ENCODE measurements around the gene ZSWIM3.
"Not testable (repeated sequence)": the region's sequence is repeated elsewhere in the genome, so short reads cannot be mapped to it uniquely, and the experiment has no call there.

ZSWIM3 gene

DNA sequence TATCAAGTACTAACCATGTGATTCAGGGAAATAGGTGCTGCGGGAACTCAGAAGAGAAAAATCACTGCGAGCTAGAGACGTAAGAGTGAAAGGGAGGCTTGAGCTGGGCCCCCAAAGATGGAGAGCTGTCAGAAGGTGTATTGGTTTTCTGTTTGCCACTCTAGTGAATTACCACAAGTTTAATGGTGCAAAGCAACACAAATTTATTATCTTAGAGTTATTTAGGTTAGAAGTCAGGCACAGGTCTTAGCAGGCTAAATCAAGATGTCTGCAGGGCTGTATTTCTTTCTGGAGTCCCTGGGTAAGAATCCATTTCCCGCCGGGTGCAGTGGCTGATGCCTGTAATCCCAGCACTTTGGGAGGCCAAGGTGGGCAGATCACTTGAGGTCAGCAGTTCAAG, 2.5 kb downstream of the ZSWIM3 start:
- in situ Hi-C loops (cut with MboI; ENCODE audit: low sequenced_read_pairs), result no loop called here
- Histone ChIP-seq H3K9me3 (no peaks in the 10 kb centered on the region), H3K36me3 (replicated peaks) (0 out of 2 replicates have a peak, but pooled peaks cover 3% of the 10 kb centered on the region), H3K4me1 (peaks cover 17% of the 10 kb centered on the region), H3K4me3 (no peak overlapping the region), H3K27me3 (ENCODE audit: low read depth) (no peaks in the 10 kb centered on the region)
- no peak for DNase-seq (ENCODE audit: low spot score in 2 of 2)

DNA sequence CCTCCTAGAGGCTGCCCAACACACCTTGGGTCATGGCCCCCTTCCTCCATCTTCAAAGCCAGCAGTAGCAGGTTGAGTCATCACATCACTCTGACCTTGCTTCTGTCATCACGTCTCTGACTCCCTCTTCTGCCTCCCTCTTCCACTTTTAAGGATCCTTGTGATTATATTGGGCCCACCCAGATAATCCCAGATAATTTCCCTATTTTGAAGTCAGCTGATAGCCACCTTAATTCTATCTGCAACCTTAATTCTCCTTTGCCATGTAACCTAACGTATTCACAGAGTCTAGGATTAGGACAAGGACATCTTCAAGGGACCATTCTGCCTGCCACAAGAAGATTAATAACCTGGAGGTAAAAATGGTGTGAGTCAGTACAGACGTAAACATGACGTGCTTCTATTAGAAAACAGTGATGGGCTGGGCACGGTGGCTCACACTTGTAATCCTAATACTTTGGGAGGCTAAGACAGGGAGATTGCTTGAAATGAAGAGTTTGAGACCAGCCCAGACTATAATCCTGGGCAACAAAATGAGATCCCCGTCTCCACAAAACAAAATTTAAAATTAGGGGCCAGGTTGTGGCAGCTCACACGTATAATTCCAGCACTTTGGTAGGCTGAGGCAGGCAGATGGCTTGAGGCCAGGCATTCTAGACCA, 3.3 kb downstream of the ZSWIM3 start:
- Histone ChIP-seq H3K27me3 (ENCODE audit: low read depth) (no peaks in the 10 kb centered on the region), H3K9me3 (no peaks in the 10 kb centered on the region), H3K4me1 (peaks cover 21% of the 10 kb centered on the region), H3K36me3 (replicated peaks) (no peaks in the 10 kb centered on the region), H3K4me3 (no peak overlapping the region)
- in situ Hi-C loops (cut with MboI; ENCODE audit: low sequenced_read_pairs), result no loop called here
- DNase-seq (ENCODE audit: low spot score in 2 of 2), result no peak

DNA sequence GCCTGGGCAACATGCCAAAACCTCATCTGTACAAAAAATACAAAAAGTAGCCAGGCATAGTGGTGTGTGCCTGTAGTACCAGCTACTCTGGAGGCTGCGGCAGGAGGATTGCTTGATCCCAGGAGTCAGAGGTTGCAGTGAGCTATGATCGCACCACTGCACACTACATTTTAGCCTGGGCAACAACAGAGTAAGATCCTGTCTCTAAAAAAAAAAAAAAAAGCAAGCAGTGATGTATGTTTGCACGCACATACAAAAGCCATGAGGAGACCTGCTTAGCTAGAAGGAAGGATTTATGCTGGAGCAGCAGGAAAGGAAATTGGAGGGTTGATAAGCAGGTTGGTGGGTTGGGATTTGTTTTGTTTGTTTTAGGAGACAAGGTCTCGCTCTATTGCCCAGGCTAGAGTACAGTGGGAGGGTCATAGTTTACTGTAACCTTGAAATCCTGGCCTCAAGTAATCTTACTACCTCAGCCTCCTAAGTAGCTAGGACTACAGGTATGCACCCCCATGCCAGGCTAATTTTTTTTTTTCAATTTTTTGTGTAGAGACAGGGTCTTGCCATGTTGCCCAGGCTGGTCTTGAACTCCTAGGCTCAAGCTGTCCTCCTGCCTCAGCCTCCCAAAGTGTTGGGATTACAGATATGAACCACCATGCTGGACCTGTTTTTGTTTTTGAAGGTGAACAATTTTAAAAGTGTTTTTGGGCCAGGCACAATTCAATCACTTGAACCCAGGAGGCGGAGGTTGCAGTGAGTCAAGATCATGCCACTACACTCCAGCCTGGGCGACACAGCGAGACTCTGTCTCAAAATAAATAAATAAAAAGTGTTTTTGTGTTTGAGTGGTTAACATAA, 4.0 kb downstream of the ZSWIM3 start:
- in situ Hi-C loops (cut with MboI; ENCODE audit: low sequenced_read_pairs), result no loop called here
- H3K9me3 ChIP-seq, result no peaks in the 10 kb centered on the region
- H3K27me3 ChIP-seq (ENCODE audit: low read depth), result no peaks in the 10 kb centered on the region
- DNase-seq (ENCODE audit: low spot score in 2 of 2), result peak in 1 of 2 experiments; percentile 49
- no peak overlapping the region for H3K4me3 ChIP-seq
- H3K4me1 ChIP-seq, result peaks cover 25% of the 10 kb centered on the region
- H3K36me3 ChIP-seq (replicated peaks), result no peaks in the 10 kb centered on the region

DNA sequence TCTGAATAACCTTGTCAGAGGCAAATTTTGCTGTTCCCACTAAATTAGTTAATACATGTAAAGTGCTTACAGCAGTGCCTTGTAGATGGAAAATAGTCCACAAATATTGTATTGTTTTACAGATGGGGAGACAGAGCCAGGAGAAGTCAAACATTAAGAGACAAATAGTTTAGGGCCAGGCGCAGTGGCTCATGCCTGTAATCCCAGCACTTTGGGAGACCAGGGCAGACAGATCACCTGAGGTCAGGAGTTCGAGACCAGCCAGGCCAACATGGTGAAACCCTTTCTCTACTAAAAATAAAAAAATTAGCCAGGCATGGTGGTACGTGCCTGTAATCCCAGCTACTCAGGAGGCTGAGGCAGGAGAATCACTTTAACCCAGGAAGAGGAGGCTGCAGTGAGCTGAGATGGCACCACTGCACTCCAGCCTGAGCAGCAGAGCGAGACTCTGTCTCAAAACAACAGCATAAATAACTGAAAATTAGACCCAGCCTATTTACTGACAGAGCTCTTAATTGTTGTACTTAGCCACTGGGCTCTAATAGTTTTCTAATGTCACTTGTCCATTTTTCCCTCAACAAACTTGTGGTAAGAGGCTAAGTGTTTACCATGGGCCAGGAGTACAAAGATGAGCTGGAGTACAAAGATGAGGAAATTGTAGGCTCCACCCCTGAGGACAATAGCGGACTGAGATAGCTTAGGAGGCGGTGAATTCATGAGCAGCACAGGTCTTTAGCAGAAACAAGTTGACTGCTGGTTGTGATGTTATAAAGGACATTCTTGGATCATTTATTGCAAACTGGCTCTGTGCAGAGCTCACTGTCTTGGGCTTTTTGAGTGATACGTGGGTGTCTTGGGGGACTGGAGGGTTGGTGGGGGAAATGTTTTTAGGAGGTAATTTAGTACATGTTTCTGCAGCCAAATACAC, 6.4 kb downstream of the ZSWIM3 start:
- Histone ChIP-seq H3K27me3 (ENCODE audit: low read depth) (no peaks in the 10 kb centered on the region), H3K36me3 (replicated peaks) (no peaks in the 10 kb centered on the region), H3K4me1 (peaks cover 13% of the 10 kb centered on the region), H3K9me3 (no peaks in the 10 kb centered on the region), H3K4me3 (no peak overlapping the region)
- DNase-seq (ENCODE audit: low spot score in 2 of 2), result peak in 1 of 2 experiments; percentile 26
- in situ Hi-C loops (cut with MboI; ENCODE audit: low sequenced_read_pairs), result no loop called here

DNA sequence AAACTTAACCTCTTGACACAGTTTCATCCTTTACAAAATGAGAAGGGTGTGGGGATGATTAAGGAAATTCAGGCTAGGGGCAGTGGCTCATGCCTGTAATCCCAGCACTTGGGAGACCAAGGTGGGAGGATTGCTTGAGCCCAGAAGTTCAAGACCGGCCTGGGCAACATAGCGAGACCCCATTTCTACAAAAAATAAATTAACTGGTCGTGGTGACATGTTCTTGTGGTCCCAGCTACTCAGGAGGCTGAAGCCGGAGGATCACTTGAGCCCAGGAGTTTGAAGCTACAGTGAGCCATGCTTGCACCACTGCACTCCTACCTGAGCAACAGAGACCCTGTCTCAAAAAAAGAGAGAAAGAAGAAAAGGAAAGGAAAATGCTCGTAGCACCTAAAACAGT, 9.0 kb downstream of the ZSWIM3 start:
- Histone ChIP-seq H3K4me3 (no peak overlapping the region), H3K4me1 (peaks cover 12% of the 10 kb centered on the region), H3K27me3 (ENCODE audit: low read depth) (no peaks in the 10 kb centered on the region), H3K9me3 (no peaks in the 10 kb centered on the region), H3K36me3 (replicated peaks) (no peaks in the 10 kb centered on the region)
- in situ Hi-C loops (cut with MboI; ENCODE audit: low sequenced_read_pairs), result no loop called here
- no peak for DNase-seq (ENCODE audit: low spot score in 2 of 2)

DNA sequence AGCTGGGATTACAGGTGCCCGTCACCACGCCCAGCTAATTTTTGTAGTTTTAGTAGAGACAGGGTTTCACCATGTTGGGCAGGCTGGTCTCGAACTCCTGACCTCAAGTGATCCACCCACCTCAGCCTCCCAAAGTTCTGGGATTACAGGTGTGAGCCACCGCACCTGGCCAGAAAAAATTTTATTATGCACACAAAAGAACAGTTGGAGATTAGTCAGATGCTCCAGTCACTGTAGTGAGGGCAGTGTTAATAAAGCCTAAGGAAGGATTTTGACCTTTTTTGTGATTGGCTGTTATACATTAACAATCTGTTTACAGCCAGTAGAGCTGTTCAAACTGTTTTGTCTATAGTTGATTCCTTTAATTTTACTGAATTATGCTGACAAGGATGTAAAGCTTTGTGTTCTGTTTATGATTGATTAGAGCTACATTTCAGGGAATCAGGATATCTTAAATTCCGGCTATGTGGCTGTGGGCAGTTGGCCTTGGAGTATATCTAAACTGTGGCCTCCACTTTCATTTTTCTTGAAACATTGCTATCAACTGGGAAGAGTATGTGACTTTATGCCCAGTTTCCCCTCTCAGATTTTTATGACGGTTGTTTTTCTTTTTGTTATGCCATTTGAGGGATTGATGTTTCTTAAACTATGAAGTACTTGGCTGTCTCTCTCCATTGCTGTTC, 9.9 kb downstream of the ZSWIM3 start:
- no peak overlapping the region for H3K4me3 ChIP-seq
- peaks cover 12% of the 10 kb centered on the region for H3K4me1 ChIP-seq
- H3K9me3 ChIP-seq, result no peaks in the 10 kb centered on the region
- no peaks in the 10 kb centered on the region for H3K36me3 ChIP-seq (replicated peaks)
- DNase-seq (ENCODE audit: low spot score in 2 of 2), result no peak
- no peaks in the 10 kb centered on the region for H3K27me3 ChIP-seq (ENCODE audit: low read depth)
- in situ Hi-C loops (cut with MboI; ENCODE audit: low sequenced_read_pairs), result no loop called here

DNA sequence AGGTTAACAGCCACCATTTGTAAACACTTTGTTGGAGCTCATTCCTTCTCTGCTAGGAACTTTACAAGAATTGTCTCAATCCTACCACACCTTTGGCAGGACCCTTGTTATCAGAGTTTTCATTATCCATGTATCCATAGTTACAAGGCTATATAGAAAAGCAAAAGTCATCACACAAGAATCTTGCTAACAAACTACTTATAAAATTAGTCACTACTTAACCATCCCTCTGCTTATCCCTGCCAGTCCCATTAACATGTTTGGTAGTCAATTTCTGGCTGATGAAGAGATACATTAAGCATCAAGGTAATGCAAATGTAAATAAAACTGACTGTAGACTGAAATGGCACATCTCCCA, 10.4 kb downstream of the ZSWIM3 start:
- H3K4me1 ChIP-seq, result peaks cover 12% of the 10 kb centered on the region
- H3K36me3 ChIP-seq (replicated peaks), result no peaks in the 10 kb centered on the region
- no peak for DNase-seq (ENCODE audit: low spot score in 2 of 2)
- H3K9me3 ChIP-seq, result no peaks in the 10 kb centered on the region
- in situ Hi-C loops (cut with MboI; ENCODE audit: low sequenced_read_pairs), result no loop called here
- no peak overlapping the region for H3K4me3 ChIP-seq
- H3K27me3 ChIP-seq (ENCODE audit: low read depth), result no peaks in the 10 kb centered on the region

DNA sequence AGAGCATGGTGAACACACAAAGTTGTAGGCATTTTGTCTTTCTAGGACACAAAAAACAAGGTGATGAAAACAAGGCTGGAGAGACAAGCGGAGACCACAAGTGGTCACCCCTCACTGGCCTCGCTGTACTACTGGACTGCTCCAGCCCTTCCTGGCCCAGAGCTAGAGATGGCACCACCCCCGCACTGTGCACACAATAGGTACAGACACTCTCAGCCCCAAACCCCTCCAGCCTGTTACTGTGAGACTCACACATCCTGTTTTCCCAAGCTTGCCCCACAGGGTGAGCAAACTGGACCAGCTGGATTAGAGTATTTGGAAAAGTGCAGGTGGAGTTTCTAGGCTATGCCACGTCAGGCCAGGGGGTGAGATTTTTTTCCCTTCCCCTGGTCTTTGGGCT, 15.2 kb downstream of the ZSWIM3 start:
- DNase-seq (ENCODE audit: low spot score in 2 of 2), result no peak
- Histone ChIP-seq H3K4me1 (no peaks in the 10 kb centered on the region), H3K36me3 (replicated peaks) (peaks cover 2% of the 10 kb centered on the region; the same call in 1 of the 2 replicates), H3K4me3 (no peak overlapping the region), H3K9me3 (no peaks in the 10 kb centered on the region), H3K27me3 (ENCODE audit: low read depth) (no peaks in the 10 kb centered on the region)
- in situ Hi-C loops (cut with MboI; ENCODE audit: low sequenced_read_pairs), result no loop called here

DNA sequence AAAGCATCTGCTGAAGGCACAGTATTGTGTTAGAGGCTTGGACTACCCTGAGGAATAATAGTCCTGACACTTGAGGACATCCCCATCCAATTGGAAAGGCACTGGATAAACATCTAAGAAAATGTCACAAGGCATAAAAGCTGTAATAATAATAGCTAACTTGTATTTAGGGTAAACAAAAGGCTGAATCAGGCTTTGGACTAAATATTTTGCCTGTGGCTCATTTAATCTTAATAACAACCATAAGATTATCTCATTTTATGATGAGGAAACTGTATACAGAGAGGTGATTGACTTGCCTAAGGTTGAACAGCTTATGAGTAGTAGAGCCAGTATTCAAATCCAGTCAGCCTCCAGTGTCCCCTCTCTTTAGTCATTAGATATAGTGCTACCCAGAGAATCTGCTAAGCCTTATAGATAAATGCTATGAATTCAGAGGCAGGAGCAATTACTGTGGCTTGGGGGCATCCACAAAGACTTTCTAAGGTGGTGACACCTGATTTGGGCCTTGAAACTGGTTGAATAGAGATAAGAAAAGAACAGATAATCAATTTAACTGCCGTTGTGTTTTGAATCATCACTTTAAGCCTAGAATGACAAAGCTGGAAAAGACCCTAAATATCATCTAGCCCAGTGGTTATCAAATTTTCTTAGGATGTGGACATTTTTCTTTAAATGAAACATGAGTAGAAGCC, 16.1 kb downstream of the ZSWIM3 start:
- Histone ChIP-seq H3K27me3 (ENCODE audit: low read depth) (no peaks in the 10 kb centered on the region), H3K4me3 (no peak overlapping the region), H3K9me3 (no peaks in the 10 kb centered on the region), H3K36me3 (replicated peaks) (peaks cover 2% of the 10 kb centered on the region; the same call in 1 of the 2 replicates), H3K4me1 (no peaks in the 10 kb centered on the region)
- in situ Hi-C loops (cut with MboI; ENCODE audit: low sequenced_read_pairs), result no loop called here
- DNase-seq (ENCODE audit: low spot score in 2 of 2), result no peak

DNA sequence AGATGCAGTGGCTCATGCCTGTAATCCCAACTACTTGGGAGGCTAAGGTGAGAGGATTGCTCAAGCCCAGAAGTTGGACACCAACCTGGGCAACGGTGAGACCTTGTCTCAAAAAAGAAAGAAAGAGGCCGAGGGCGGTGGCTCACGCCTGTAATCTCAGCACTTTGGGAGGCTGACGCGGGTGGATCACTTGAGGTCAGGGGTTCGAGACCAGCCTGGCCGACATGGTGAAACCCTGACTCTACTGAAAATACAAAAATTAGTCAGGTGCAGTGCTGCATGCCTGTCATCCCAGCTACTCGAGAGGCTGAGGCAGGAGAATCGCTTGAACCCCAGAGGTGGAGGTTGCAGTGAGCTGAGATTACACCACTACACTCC, 16.7 kb downstream of the ZSWIM3 start:
- H3K9me3 ChIP-seq; H3K4me1 ChIP-seq; H3K36me3 ChIP-seq (replicated peaks); H3K4me3 ChIP-seq; in situ Hi-C loops (cut with MboI; ENCODE audit: low sequenced_read_pairs); DNase-seq (ENCODE audit: low spot score in 2 of 2); H3K27me3 ChIP-seq (ENCODE audit: low read depth): not testable (repeated sequence)

DNA sequence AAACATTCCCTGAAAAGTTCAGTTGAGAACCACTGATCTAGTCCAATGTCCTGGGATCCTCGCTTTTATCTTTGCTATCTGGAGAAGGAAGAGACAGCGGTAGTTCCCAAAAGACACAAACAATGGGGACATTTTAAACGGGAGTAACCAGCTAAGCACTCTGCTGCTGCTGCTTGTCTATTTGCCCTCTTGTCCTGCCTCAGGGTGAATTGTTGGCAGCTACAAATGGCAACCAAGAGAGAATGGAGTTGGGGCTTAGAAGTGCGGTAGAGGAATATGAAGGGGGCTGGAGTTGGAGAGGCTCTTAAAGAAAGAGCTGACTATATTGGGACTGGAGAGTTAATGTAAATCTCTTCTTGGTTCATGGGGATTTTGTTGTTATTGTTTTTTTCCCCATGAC, 17.2 kb downstream of the ZSWIM3 start:
- no peak for DNase-seq (ENCODE audit: low spot score in 2 of 2)
- H3K36me3 ChIP-seq (replicated peaks), result peaks cover 2% of the 10 kb centered on the region; the same call in 1 of the 2 replicates
- H3K9me3 ChIP-seq, result no peaks in the 10 kb centered on the region
- no peak overlapping the region for H3K4me3 ChIP-seq
- no peaks in the 10 kb centered on the region for H3K4me1 ChIP-seq
- in situ Hi-C loops (cut with MboI; ENCODE audit: low sequenced_read_pairs), result no loop called here
- H3K27me3 ChIP-seq (ENCODE audit: low read depth), result no peaks in the 10 kb centered on the region

DNA sequence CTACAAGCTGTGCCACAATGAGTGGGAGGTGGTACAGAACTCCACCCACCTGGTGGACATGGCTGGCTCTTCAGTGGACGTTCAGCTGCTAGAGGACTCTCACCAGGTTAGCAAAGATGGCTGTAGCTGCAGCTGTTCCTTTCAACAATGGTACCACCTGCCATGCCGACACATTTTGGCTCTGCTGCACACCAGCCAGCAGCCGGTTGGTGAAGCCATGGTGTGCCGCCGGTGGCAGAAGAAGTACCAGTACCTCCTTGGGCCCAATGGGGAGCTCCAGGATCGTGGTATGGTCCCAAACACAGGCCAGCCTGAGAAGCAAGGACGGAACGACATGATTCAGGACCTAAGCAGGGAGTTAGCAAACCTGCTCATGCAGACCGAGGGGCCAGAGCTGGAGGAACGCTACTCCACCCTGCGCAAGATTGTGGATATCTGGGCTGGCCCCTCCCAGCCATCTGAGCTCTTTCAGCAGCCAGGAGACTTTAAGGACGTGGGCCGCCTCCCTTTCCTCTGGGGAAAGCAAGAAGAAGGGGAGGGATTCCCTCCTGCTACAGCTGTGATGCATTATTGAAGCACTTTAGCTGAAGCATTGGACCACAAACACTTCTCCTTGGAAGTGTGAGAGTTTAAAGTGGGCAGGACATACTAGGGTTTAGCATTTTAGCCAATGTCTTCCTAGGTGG, 20.8 kb downstream of the ZSWIM3 start:
- Histone ChIP-seq H3K9me3 (no peaks in the 10 kb centered on the region), H3K4me3 (no peak overlapping the region), H3K27me3 (ENCODE audit: low read depth) (no peaks in the 10 kb centered on the region), H3K36me3 (replicated peaks) (peaks cover 14% of the 10 kb centered on the region), H3K4me1 (no peaks in the 10 kb centered on the region)
- DNase-seq (ENCODE audit: low spot score in 2 of 2), result no peak
- in situ Hi-C loops (cut with MboI; ENCODE audit: low sequenced_read_pairs), result no loop called here

Measured in HAP-1 (cell line).